SJSA1 (cell line): ENCODE results near the gene CHRNA7. TPM values are rescaled to one million over a fixed set of nuclear protein-coding genes. Genes with fewer than 3 reads are reported as not detected.

ENCODE experiments used
- DNase-seq, 2 experiments: peaks; one replicate each; pipeline ENCODE4 v3.0.0-alpha.2; 2015 to 2020; ENCODE audit warnings: low spot score in 2 of 2, low read depth in 1 of 2
- H3K27ac ChIP-seq: fragments of 250-450 bp; sonication (Bioruptor Pico); 2 replicates; pipeline ENCODE4 v1.5.1; 2020; ENCODE audit warnings: mild to moderate bottlenecking, moderate library complexity
- H3K27me3 ChIP-seq: fragments of 250-450 bp; sonication (Bioruptor Pico); replicated peaks from 2 replicates; pipeline ENCODE4 v1.5.1; 2020; ENCODE audit warnings: mild to moderate bottlenecking, moderate library complexity
- H3K36me3 ChIP-seq: fragments of 250-450 bp; sonication (Bioruptor Pico); 2 replicates; pipeline ENCODE4 v1.5.1; 2020; ENCODE audit warnings: mild to moderate bottlenecking
- H3K4me1 ChIP-seq: fragments of 250-450 bp; sonication (Bioruptor Pico); replicated peaks from 2 replicates; pipeline ENCODE4 v1.6.1; 2021; ENCODE audit warnings: mild to moderate bottlenecking
- H3K4me3 ChIP-seq: fragments of 250-450 bp; sonication (Bioruptor Pico); 2 replicates; pipeline ENCODE4 v1.5.1; 2020; ENCODE audit warnings: mild to moderate bottlenecking
- H3K9me3 ChIP-seq: fragments of 250-450 bp; sonication (Bioruptor Pico); replicated peaks from 2 replicates; pipeline ENCODE4 v1.5.1; 2020; ENCODE audit warnings: mild to moderate bottlenecking
- total RNA-seq: library from RNA; depleted of rRNA; stranded (reverse); fragments of >200 nt; shearing (Covaris generic); gene quantifications from 2 replicates; pipeline ENCODE4 v1.2.3, GENCODE V29; 2014

The CHRNA7 gene
- total RNA-seq, 1 experiment from 2014 or later, result 0.08 TPM

DNA sequence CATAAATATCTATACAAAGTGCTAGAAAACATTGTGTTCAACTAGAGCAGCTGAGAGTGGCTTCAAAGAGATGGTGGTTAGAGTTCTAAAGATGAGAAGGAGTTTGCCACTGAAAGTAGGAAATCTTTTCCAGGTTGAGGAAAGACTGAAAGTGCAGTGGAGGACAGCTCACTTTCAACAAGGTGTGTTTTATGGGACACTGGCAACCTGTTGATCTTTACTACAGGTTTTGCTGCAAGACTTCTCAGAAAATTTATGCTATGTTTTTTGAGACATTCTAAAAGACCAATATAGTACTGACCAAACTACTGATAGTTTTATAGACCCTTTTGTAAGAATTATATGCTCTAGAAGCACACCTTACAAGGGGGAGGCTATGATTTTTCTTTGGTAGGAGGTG is 3.8 kb downstream of the CHRNA7 start:
- peaks cover 51% of the 10 kb centered on the region for H3K27me3 ChIP-seq
- no peaks in the 10 kb centered on the region for H3K36me3 ChIP-seq
- DNase-seq, result no peak
- no peaks in the 10 kb centered on the region; the same call in 1 of the 2 replicates for H3K9me3 ChIP-seq
- H3K4me3 ChIP-seq, result no peak overlapping the region
- H3K27ac ChIP-seq, result no peak overlapping the region
- peaks cover 5% of the 10 kb centered on the region for H3K4me1 ChIP-seq

DNA sequence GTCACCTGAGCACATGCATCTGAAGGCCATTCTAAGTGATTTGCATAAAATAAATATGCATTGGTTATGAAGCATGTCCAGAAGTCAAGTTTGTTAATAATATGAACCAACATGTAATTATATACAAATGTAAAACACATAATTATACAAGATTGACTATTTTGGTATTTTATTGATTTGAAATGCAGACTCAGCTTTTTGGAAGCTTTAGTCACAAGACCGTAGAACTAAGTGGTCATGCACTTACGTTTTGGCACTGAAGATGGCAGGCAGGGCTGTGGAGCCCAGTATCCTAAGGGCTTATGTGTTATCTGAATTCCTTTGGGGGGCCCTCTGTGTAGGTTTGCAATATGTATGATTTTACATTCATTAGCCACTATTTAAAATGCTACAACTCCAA is 5.0 kb downstream of the CHRNA7 start:
- peaks cover 41% of the 10 kb centered on the region for H3K27me3 ChIP-seq
- DNase-seq, result no peak
- no peak overlapping the region for H3K4me3 ChIP-seq
- no peaks in the 10 kb centered on the region for H3K36me3 ChIP-seq
- no peaks in the 10 kb centered on the region; the same call in 1 of the 2 replicates for H3K9me3 ChIP-seq
- no peak overlapping the region for H3K27ac ChIP-seq
- H3K4me1 ChIP-seq, result no peaks in the 10 kb centered on the region

DNA sequence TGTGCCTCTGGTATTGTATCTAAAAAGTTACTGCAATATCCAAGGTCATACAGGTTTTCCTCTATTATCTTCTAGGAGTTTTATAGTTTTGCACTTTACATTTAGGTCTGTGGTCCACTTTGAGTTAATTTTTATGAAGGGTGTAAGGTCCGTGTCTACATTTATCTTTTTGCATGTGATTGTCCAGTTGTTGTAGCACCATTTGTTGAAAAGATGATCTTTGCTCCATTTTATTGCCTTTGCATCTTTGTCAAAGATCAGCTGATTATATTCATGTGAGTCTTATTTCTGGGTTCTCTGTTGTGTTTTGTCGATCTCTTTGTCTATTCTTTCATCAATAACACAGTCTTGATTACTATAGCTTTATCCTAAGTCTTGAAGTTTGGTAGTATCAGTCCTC is 6.7 kb downstream of the CHRNA7 start:
- no peak overlapping the region for H3K4me3 ChIP-seq
- no peak overlapping the region for H3K27ac ChIP-seq
- no peaks in the 10 kb centered on the region for H3K36me3 ChIP-seq
- H3K27me3 ChIP-seq, result peaks cover 25% of the 10 kb centered on the region
- DNase-seq, result no peak
- H3K4me1 ChIP-seq, result no peaks in the 10 kb centered on the region
- H3K9me3 ChIP-seq, result no peaks in the 10 kb centered on the region; the same call in 1 of the 2 replicates

DNA sequence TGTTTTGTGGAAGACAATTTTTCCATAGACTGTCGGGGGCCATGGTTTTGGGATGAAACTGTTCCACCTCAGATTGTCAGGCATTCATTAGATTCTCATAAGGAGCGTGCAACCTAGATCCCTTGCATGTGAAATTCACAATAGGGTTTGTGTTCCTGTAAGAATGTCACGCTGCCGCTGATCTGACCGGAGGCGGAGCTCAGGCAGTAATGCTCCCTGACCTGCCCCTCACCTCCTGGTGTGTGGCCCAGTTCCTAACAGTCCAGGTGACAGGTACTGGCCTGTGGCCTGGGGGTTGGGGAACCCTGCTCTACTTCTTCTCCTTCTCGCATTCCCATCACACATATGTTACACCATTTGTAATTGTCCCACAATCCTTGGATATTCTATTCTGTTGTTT is 11.0 kb downstream of the CHRNA7 start:
- H3K4me3 ChIP-seq, result no peak overlapping the region
- no peak for DNase-seq
- H3K4me1 ChIP-seq, result no peaks in the 10 kb centered on the region
- H3K27me3 ChIP-seq, result peaks cover 13% of the 10 kb centered on the region
- H3K36me3 ChIP-seq, result no peaks in the 10 kb centered on the region
- H3K27ac ChIP-seq, result no peak overlapping the region
- H3K9me3 ChIP-seq, result no peaks in the 10 kb centered on the region

DNA sequence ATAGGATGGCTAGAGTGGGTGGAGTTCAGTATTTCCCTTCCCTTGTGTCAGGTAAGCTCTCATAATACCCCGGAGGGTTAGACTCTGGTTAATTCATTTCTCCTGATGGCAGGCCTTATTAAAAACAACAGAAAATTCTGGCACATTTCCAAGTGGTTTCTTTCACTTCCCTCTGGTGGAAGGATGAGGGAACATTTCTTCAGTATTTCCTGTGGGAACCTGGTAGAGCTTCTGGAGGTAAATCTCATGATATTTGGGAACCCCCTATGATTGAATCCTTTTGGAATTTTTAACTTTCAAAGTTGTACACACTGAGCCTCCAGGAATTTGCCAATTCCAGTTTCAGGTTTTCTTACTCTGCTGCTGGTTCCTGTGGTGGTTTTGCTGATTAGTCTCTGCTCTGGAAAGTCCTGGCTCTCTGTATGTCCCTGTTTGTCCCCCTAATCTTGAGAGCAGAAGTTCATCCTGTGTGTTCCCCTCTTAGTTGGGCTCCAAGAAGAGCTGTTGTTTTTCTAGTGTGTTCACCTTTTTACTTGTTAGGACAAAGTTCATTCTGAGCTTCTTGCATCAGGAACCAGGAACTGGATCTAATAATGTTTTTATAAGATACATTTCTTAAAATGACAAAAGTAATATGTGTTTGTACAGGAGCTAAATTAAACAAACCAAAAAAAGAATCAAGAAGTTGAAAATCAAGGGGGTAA is 12.1 kb downstream of the CHRNA7 start:
- Histone ChIP-seq H3K9me3 (no peaks in the 10 kb centered on the region), H3K36me3 (no peaks in the 10 kb centered on the region), H3K4me3 (no peak overlapping the region), H3K27ac (no peak overlapping the region), H3K27me3 (peaks cover 6% of the 10 kb centered on the region), H3K4me1 (no peaks in the 10 kb centered on the region)
- no peak for DNase-seq

DNA sequence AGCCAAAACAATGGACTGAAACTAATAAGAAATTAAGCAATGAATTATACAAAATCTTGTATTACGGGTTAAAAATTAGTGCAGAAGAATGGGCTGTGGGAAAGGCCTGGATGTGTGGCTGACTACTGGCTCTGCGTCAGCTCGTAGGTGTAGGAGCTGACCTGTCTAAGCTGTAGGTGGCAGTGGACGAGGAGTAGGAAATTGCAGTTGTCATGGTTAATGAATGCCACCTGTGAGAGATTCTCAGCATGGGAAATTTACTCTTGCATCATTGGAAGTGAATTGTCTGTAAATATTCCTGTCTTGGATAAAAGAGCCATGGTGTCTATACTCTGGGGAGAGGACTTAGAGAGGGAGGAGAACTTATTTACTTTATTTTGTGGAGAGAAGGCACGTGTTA is 23.4 kb downstream of the CHRNA7 start:
- no peak for DNase-seq
- Histone ChIP-seq H3K36me3 (no peaks in the 10 kb centered on the region), H3K4me1 (no peaks in the 10 kb centered on the region), H3K27ac (no peak overlapping the region), H3K27me3 (no peaks in the 10 kb centered on the region; the same call in 1 of the 2 replicates), H3K4me3 (no peak overlapping the region), H3K9me3 (no peaks in the 10 kb centered on the region)

DNA sequence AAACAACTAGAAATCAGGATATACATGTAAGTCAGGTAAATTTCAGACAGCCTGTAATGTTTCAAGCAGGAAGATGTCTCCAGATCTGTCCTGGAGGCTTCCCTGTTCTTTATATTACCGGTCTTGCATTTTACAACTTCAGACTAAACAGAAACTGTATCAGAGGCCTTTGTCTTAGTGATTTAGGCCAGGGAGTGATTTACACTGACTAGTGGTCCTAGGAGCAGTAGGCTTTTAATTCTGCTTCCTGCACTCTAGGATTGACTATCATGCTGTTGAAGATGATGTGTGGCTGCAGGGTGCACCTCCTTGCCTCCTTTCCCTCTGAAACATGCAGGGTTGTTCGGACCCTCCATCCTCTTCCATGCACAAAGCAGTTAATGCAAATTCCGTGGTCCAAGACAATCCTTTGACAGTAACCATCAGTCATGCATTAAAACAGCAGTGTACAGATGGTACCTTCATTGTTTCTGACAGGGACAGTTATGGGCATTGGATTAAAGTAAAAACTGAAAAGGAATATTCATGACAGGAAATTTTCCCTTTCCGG is 27.6 kb downstream of the CHRNA7 start:
- Histone ChIP-seq H3K4me3 (no peak overlapping the region), H3K27me3 (no peaks in the 10 kb centered on the region; the same call in 1 of the 2 replicates), H3K27ac (no peak overlapping the region), H3K9me3 (no peaks in the 10 kb centered on the region), H3K36me3 (no peaks in the 10 kb centered on the region), H3K4me1 (no peaks in the 10 kb centered on the region)
- DNase-seq, result no peak

DNA sequence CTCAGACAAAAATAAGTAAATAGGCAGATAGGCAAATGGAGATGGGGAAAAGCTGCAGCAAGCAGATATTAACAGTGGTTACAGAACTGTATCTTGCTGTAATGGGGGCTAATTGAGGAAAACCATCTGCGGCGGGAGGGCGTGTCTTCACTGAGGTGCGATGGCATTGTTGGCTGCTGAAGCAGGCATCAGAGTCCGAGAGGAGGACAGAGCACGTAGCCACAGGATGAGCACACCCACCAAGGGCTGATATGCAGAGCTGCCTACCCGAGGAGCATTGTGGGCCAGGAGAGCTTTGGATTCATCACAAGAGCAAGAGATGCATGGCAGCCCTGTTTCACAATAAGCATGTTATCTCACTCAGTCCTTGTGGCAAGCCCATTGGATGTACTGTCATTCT is 30.4 kb downstream of the CHRNA7 start:
- no peak for DNase-seq
- no peak overlapping the region for H3K27ac ChIP-seq
- H3K9me3 ChIP-seq, result no peaks in the 10 kb centered on the region
- H3K4me3 ChIP-seq, result no peak overlapping the region
- no peaks in the 10 kb centered on the region for H3K36me3 ChIP-seq
- no peaks in the 10 kb centered on the region; the same call in 1 of the 2 replicates for H3K27me3 ChIP-seq
- no peaks in the 10 kb centered on the region for H3K4me1 ChIP-seq

DNA sequence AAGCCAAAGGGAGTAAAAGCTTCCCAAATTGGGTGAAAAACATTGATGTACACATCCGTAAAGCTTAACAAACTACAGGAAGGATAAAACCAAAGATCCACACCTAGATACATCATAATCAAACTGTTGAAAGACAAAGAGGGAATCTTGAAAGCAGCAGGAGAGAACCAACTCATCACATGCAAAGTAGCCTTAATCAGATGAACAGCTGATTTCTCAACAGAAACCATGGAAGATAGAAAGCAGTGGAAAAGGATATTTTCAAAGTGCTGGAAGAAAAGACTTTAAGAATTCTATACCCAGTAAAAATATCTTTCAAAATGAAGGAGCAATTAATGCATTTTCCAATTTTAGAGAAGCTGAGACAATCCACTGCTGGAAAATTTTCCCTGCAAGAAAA is 36.8 kb downstream of the CHRNA7 start:
- Histone ChIP-seq H3K27ac (no peak overlapping the region), H3K4me3 (no peak overlapping the region), H3K9me3 (peaks cover 4% of the 10 kb centered on the region; the same call in 1 of the 2 replicates), H3K27me3 (no peaks in the 10 kb centered on the region), H3K36me3 (no peaks in the 10 kb centered on the region), H3K4me1 (no peaks in the 10 kb centered on the region)
- no peak for DNase-seq

DNA sequence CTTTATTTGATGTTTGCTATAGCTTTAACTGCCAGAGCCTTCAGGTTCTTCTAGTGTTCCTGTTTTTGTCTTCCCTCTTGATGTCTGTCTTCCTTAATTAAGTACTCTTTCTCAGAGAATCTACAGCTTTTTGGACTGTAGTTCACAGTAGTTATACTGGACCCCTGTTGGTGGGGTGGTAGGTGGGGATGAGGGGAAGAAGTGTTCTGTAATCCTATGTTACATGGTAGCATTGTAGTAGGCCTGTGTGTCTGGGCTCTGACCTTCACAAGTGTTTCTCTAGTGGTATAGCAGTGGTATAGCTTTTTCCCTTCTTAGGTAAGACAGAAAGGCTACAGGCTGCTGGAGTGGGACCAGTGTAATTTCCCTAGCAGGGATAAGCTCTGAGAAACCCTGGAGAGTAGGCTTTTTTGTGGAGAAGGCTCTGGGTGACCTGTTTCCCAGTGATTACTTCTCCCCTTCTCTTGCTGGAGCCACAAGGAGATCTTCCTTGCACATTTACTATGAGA is 59.6 kb downstream of the CHRNA7 start:
- peaks cover 5% of the 10 kb centered on the region for H3K27me3 ChIP-seq
- no peaks in the 10 kb centered on the region for H3K9me3 ChIP-seq
- DNase-seq, result no peak
- no peaks in the 10 kb centered on the region for H3K4me1 ChIP-seq
- no peaks in the 10 kb centered on the region for H3K36me3 ChIP-seq
- no peak overlapping the region for H3K27ac ChIP-seq
- no peak overlapping the region for H3K4me3 ChIP-seq

DNA sequence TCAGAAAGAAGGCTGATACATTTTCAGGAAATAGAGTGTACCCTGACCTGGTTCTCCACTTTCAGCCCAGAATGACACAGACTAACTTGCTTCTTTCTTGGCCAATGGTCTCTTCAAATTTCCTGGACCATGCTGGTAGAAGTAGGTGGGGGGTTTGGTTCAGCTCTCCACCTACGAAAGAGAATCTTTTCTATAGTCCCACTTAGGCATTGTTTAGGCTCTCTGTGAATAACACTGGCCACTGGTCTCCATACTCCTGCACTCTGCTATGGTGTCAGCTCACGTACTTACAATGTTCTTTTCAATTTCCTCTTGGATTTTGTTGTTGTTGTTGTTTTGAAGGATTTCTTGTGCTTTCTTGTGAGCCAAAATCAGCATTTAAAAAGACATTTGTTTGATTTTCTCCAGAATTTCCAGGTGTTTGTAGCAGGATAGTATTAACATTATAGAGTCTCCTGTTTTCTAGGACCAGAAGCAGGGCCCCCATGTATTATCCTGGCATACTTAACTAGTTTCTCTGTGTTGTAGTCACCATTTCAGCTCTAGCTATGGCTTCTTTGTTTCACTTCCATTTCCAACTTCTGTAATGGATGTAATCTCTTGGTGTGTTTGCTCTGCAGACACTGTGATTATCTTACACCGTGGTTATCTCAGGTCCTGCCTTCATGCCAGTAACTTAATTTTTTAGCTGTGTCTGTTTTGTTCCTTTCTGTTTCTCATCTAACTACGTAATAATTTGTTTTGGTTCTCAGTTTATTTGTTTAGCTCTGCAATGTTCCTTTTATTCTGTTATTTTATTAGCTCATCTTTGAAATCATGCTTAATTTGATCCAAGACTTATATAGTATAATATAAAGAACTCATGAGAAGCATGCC is 61.4 kb downstream of the CHRNA7 start:
- Histone ChIP-seq H3K9me3 (no peaks in the 10 kb centered on the region), H3K36me3 (no peaks in the 10 kb centered on the region), H3K27ac (no peak overlapping the region), H3K4me3 (no peak overlapping the region), H3K27me3 (peaks cover 9% of the 10 kb centered on the region), H3K4me1 (no peaks in the 10 kb centered on the region)
- DNase-seq, result no peak

DNA sequence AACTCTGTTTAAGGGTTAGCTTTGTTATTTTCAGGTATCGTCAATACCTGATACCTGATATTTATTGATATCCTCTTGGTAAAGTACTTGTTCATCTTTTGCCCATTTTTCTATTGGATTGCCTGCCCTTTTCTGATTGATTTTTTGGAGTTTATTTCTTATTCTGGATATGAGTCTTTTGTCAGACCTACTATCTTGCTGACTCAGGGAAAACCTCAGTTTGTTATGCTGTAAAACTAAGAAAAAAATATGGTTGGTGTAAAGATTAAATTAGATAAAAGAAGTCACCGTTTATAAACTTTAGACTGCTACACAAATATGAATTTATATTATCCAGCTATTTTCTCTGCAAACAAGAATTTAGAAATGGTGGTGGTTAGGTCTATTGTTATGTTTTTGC is 65.9 kb downstream of the CHRNA7 start:
- Histone ChIP-seq H3K36me3 (no peaks in the 10 kb centered on the region), H3K9me3 (no peaks in the 10 kb centered on the region), H3K4me1 (no peaks in the 10 kb centered on the region), H3K27ac (no peak overlapping the region), H3K27me3 (peaks cover 9% of the 10 kb centered on the region), H3K4me3 (no peak overlapping the region)
- no peak for DNase-seq

DNA sequence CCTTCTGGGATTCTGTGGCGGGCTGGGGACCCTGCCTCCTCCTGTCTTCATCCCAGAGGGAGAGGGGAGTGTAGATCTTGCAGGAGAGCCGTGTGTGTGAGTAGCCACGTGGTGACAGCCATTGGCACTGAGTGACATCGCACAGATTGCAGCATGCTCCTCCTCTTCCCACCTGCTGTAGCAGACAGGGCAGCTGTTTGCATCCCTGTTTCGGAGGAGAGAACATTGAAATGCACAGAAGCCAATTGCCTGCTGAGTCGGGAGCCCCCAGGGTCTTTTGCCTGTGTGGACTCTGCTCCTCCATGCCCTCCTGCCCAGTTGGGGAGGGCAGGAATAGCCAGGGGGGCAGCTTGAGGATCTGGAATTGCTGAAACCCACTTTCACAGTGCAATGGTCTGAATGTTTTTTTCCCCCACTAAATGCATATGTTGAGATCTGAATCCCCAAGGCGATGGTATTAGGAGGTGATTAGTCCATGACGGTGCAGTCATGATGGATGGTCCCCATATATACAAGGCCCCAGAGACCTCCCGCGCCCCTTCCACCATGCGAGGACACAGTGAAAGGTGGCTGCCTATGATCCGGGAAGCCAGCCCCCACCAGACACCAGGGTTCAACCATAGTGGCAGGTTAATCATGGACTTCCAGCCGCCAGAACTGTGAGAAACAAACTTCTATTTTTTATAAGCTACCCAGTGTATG is 66.8 kb downstream of the CHRNA7 start:
- H3K36me3 ChIP-seq, result no peaks in the 10 kb centered on the region
- H3K4me3 ChIP-seq, result no peak overlapping the region
- no peak for DNase-seq
- H3K4me1 ChIP-seq, result no peaks in the 10 kb centered on the region
- H3K27ac ChIP-seq, result no peak overlapping the region
- peaks cover 9% of the 10 kb centered on the region for H3K27me3 ChIP-seq
- no peaks in the 10 kb centered on the region for H3K9me3 ChIP-seq
